Astrocyte of the hippocampus (primary cell): Measurements from ENCODE around the gene NOLC1.

Source experiments
- DNase-seq: peaks from one replicate; pipeline ENCODE4 v3.0.0; 2011; ENCODE audit warnings: low read depth, low spot score

The NOLC1 gene

DNA sequence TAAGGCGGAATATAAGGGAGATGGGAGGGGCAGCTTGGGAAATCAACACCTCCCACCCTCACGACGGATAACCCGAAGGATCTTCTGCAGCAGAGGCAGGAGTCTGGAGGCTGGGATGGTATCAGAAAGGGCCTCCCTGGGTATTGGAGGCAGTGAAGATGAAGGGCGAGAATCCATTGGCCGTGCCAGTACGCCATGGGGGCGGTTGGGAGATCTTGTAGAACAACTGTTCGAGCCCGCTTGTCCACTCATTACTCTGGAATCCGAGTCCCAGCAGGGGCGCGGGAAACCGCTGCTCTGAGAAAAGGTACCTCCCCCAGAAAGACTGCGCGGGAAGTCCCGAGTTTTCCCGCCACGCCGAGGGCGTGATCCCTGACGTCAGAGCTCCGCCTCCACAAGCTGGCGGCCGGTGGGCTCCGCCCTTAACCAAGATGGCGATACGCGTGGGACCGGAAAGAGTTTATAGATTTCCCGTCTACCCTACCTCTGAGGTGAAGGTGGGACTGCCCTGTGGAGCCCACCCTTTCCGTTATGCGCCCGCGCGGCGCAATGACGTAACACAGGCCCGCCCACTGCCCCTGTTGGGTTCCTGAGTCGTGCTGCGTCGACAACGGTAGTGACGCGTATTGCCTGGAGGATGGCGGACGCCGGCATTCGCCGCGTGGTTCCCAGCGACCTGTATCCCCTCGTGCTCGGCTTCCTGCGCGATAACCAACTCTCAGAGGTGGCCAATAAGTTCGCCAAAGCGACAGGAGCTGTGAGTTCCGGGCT lies at the start of gene NOLC1:
NOLC1 (plus strand) TSS at position 616 of the 771 bp plus-strand sequence; CDS start at position 638, 22 bp downstream.
- DNase-seq, result peak; percentile 100

GRCh38 chr10:102102421-102102820 lies 49.8 kb upstream of the NOLC1 start:
- no peak for DNase-seq

GRCh38 chr10:102106998-102107397 lies 45.2 kb upstream of the NOLC1 start:
- DNase-seq, result no peak

- no peak for DNase-seq
Observed at GRCh38 chr10:102109166-102110116, 42.7 kb upstream of the NOLC1 start.

DNA sequence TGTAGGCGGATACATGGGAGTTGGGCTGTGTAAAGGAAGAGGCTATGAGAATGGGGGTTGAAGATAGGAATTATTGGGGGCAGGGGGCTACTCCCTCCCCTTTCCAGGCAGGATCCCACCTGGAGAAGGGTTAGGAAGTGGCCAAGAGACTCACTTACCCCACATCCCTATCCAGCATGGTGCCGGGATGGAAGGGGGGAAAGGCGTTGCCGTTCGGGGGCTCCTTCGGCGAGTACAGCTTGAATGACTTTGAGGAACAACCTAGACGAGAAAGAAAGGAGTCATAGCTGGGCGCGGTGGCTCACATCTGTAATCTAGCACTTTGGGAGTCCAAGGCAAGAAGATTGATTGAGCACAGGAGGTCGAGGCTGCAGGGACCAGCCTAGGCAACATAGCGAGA lies 40.9 kb upstream of the NOLC1 start:
- no peak for DNase-seq

DNA sequence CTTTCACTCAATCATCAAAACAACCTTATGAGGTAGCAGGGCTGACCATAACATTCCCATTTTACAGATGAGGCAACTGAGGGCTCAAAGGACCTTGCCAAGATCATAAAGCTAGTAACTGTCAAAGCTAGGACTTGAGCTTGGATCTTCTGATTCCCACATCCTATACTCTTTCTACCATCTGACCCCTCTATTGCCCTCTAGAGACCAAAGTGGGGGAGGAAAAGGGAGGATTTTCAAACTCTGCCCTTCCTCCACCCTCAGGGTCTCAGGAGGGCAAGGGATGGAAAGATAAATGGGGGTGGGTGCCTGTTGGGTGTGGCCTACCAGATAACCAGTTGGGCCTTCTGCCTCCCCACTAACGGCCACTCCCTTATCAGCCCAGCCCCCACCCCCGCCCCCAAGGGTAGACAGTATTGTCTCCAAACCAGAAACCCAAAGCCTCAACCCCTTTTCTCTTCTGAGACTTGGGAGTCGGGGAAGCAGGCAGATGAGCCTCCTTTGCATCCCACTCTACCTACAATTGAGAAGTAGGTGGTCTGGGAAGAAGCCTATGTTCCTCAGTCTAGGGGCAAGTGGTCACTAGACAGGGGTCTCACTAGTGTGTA lies 39.9 kb upstream of the NOLC1 start:
- no peak for DNase-seq

GRCh38 chr10:102113261-102113955 lies 38.8 kb upstream of the NOLC1 start:
- peak; percentile 21 for DNase-seq

GRCh38 chr10:102113956-102114857 lies 38.0 kb upstream of the NOLC1 start:
- DNase-seq, result peak; percentile 55

GRCh38 chr10:102114861-102115618 lies 37.1 kb upstream of the NOLC1 start:
- DNase-seq, result peak; percentile 93

DNA sequence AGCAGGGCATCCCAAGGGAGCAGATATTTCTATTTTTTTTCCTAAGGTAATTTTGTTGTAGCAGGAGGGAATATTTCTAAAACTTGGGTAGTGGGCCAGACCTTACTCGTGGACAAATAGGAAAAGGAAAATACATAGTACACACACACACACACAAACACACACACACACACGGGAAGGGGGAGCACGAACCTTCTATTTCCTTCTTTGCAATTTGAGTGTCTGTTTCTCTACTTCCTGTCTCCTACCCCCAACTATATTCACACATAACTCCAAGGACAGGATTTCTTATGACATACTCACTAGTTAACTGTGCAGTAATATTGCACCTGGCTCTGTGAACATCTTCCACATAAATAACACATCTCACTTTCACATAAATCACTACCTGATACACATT lies 36.4 kb upstream of the NOLC1 start:
- DNase-seq, result no peak

- no peak for DNase-seq
Observed at GRCh38 chr10:102116656-102117055, 35.5 kb upstream of the NOLC1 start.

GRCh38 chr10:102117391-102118159 lies 34.6 kb upstream of the NOLC1 start:
- peak; percentile 94 for DNase-seq

DNA sequence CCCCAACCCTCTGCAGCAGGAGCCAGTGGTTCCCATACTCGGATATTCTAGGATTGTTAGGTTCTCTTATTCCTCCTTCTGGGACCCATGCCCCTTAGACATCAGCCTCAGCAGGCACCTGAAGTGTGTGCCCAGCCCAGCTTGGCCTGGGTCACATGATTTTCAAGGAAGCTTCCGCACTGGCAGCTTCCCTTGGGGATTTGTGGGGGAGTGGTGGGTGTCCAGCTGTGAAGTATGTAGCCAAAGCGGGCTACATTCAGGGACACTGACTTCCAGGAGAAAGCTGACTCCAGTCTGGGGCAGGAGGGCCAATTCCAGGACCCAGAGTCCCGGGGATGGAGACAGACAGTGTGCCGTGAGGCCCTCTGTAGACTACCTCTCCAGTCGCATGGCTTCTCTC lies 33.3 kb upstream of the NOLC1 start:
- DNase-seq, result peak; percentile 45

DNA sequence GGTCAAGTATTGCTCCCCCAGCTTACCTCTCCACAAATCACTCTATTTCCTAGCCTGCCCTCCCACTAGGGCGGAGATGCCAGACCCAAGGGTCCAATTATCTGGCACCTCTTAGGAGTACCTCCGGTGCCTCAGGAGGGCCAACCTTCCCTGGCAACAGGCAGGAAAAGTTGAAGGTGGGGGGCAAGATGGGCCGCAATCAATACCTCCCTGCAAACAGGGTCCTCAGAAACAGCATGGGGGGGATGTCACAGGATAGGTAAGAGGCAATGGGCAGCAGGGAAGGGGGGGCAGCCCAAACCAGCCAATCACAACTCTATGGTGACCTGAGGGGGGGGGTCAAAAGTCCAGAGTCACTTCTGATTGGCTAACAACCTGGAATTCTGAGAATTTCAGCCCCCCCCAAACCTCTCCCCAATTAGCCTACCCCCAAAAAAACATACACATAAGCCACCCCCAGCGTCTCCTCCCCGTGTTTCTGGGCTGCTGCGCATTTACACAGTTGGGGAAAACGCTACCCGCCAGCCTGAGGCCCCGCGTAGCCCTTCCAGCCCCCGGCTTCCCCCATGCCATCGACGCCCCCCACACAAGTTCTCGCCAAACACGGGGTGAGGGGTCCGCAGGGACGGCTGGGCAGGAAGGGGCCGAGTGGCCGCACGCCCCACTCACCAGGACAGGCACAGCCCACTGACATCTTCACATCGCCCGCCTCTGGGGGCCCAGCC lies 32.6 kb upstream of the NOLC1 start:
- peak; percentile 88 for DNase-seq

- peak; percentile 90 for DNase-seq
Observed at GRCh38 chr10:102120142-102120990, 31.8 kb upstream of the NOLC1 start, which contains the start of gene LDB1. Gene LDB1 (minus strand): TSS chr10:102120368. CDS start chr10:102120110, 258 bp downstream.

GRCh38 chr10:102120991-102121738 lies 31.0 kb upstream of the NOLC1 start:
- peak; percentile 60 for DNase-seq
